ENCODE measurements around the gene RASGRP1.

DNA sequence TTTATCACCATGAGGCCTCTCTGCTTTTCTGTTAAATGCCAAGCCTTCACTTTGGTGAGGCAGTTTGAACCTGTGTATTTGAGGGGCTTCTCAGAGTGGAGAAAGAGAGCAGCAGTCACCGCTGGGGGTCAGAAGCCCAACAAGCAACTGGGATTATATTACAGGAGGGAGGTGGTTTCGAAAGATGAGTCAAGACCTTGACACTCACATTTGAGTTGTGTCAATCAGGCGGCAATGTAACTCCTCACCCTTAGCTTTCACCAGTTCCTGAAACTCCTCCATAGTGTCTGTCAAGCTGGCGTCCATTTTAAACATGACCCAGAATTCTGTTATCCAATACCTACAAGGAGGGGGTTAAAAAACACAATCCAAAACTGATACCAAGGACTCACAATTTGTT, 46.5 kb downstream of the RASGRP1 start:
- TF ChIP-seq, protein P1, sequence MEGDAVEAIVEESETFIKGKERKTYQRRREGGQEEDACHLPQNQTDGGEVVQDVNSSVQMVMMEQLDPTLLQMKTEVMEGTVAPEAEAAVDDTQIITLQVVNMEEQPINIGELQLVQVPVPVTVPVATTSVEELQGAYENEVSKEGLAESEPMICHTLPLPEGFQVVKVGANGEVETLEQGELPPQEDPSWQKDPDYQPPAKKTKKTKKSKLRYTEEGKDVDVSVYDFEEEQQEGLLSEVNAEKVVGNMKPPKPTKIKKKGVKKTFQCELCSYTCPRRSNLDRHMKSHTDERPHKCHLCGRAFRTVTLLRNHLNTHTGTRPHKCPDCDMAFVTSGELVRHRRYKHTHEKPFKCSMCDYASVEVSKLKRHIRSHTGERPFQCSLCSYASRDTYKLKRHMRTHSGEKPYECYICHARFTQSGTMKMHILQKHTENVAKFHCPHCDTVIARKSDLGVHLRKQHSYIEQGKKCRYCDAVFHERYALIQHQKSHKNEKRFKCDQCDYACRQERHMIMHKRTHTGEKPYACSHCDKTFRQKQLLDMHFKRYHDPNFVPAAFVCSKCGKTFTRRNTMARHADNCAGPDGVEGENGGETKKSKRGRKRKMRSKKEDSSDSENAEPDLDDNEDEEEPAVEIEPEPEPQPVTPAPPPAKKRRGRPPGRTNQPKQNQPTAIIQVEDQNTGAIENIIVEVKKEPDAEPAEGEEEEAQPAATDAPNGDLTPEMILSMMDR (IDR thresholded peaks at IDR 0.05; ENCODE audit: low read depth, low read length) = no peak
- no peak for TF ChIP-seq EZH2phosphoT487 (IDR thresholded peaks at IDR 0.05; ENCODE audit: low read depth)

All from OCI-LY3 (cell line).